DMS53 (cell line): ENCODE data around the gene SRSF7.
"Not testable (repeated sequence)": the region's sequence is repeated elsewhere in the genome, so short reads cannot be mapped to it uniquely, and the experiment has no call there.

Source experiments
- DNase-seq: peaks from one replicate; lab custom pipeline; 2025; lab: John Stamatoyannopoulos, UW

SRSF7 gene

DNA sequence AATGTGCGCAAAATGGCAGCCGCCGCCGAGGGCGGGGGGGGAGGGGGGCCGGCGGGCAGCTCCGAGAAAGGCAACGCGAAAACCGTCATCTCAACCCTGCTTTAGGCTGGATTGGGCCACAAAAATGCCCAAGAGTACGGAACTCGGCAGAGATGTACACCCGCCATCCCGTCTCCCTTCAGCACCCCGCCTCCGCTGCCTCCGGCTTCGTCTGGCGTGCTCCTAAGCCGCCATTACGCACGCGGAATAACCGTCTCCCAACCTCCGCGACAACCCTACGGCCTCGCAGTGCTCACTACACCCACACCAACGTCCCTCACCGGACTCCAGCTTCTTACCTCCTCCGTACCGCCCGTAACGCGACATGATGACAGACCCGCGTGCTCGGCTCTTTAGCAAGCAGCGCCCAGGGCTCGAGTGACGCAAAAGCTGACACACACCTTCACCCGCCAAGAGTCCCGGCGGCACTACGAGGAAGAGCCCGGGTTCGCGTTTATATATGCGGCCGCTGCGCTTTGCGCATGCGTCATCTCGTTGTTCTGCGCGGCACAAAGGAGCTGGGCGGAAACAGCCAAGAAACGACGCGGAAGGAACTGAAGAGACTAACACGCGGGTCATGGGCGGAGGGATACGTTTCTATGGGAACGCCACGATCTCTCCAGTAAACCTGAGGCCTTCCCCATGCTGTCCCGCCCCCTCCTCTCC lies at the start of gene SRSF7:
TSS of gene SRSF7 (minus strand) at position 471 of the 705 bp plus-strand sequence. CDS start at position 366, 105 bp downstream.
- DNase-seq: peak; percentile 99

DNA sequence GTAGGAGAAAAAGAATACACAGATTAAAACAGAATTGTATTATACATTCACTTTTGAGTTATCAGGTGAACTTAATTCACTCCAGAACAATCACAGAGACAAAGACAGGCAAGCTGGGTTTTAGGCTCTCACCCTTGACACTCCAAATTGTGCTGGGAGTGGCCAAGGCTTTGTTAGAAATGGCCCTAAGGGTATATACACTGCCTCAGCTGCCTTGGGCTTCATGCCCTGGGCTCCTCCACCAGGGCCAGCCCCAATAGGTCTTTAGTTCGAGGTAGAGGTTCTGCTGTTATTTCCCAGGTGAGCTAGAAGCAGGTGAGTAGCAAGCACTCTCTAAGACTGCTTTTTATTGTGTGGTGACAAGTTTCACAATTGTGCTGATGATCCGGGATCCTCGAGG lies 46.8 kb upstream of the SRSF7 start:
- DNase-seq: no peak

DNA sequence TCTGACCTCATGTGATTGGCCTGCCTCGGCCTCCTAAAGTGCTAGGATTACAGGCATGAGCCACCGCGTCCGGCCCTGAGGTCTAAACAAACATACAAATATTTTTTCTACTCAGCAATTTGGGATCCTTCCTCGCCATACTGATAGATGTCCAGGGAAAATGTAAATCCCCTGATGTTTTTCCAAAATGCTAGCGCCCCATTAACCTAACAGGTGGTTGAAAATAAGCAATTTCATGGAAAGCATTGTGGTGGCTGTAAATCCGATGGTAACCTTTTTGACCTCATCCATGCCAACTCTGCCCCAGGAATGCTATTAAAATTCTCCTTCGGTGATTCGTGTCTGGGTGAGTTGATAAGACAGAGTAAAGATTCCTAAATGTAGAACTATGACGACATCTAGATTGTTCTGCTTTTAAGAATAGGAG lies 46.1 kb upstream of the SRSF7 start:
- no peak for DNase-seq

DNA sequence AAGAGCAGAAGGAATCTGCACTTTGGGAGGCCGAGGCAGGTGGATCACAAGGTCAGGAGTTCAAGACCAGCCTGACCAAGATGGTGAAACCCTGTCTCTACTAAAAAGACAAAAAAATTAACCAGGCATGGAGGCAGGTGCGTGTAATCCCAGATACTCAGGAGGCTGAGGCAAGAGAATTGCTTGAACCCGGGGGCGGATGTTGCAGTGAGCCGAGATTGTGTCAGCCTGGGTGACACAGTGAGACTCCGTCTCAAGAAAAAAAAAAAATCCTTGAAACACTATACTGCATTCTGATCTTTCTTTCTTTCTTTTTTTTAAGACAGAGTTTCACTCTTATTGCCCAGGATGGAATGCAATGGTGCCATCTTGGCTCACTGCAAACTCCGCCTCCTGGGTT lies 43.9 kb upstream of the SRSF7 start:
- not testable (repeated sequence) for DNase-seq

DNA sequence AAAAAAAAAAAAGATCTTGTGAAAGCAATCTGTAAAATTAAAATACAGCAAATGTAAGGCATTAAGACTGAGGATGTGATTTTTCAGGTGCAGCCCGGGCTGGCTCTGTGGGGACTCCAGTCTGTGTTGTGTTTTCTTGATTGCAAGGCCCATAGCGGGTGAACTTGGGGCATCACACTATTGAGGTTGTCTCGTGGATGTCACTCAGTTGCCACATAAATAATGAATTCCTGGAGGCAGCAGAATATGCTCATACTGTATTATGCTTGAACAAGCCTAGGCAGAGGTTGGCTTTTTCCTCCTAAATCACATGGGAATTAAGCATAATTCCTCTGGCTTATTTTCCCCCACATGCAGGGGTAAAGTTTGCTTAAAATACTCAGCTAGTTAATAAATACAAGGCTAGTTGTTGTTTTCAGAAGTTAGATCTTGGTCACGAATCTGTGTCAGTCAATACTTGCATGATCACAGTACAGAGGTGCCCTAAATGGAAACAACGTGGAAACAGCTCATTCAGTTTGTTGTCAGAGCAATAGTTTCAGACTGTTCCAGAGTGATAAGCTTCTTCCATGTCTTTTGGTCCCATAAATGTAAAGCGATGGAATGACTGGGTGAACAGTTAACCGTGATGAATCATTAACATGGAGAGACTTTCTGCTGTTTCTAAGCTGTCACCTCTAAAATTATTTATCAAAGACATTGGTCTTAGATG lies 43.2 kb upstream of the SRSF7 start:
- no peak for DNase-seq

DNA sequence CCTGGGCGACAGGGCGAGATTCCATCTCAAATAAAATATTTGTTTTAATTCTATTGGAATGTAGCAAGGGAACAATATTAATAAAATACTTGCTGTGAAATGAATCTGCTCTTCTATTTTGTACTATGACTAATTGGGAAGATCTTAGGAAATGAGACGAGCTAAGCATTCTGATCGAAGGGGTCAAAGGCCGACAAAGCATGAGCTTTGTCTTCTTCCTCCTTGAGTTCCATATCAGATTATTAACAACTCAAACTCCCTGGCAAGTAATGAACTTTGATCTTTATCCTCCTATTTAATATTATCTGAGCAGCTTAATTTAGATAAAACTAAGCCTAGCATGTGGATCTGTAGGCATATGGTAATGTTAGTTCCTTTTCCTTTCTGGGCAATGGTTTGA lies 42.4 kb upstream of the SRSF7 start:
- DNase-seq: no peak

DNA sequence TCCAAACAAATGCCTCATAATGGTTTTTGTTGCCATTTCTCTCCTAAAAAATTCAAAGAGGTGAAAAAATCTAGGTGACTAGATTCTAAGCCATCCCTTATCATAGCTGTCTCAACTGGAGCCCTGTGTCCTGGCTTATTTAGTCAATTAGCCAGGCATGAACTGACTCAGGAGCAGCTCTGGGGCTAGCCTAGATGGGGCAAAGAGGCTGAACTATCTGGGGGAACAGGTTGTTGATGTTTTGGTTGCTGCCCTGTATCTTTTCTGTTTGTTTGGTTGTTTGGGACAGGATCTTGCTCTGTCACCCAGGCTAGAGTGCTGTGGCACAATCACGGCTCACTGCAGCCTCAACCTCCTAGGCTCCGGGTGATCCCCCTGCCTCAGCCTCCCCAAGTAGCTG lies 41.6 kb upstream of the SRSF7 start:
- DNase-seq: no peak

DNA sequence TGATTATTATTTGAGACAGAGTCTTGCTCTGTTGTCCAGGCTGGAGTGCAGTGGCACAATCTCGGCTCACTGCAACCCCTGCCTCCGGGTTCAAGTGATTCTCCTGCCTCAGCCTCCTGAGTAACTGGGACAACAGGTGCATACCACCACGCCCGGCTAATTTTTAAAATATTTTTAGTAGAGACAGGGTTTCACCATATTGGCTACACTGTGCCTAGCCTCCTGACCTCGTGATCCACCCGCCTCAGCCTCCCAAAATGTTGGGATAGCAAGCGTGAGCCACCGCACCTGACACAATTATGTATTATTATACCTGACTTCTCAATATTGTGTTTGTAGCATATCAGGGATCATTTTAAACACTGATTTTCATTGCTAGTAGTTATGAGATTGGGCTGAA lies 41.2 kb upstream of the SRSF7 start:
- DNase-seq: not testable (repeated sequence)

DNA sequence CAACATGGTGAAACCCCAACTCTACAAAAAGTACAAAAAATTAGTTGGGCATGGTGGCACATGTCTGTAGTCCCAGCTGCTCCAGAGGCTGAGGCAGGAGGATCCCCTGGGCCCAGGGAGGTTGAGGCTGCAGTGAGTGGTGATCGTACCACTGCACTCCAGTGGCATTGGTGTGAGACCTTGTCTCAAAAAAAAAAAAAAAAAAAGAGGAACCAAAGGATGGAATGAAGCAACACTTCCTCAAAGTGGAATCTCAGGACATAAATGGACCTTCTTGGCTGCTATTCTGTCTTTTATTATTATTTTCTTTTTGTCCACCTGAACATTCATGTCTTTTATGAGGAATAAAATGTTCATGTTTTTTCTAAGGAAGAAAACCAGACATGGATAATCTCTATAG lies 40.6 kb upstream of the SRSF7 start:
- DNase-seq: no peak

DNA sequence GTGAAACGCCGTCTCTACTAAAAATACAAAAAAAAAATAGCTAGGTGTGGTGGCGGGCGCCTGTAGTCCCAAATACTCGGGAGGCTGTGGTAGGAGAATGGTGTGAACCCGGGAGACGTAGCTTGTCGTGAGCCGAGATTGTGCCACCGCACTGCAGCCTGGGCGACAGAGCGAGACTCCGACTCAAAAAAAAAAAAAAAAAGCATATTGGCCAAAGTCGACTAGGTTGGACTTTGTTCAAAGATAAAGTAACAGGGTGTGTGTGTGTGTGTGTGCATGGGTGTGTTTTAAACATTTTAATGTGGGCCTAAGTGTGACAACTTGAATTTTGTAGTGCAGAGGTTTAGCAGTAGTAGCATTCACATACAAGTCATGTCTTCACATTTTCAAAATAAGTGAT lies 38.5 kb upstream of the SRSF7 start:
- no peak for DNase-seq

DNA sequence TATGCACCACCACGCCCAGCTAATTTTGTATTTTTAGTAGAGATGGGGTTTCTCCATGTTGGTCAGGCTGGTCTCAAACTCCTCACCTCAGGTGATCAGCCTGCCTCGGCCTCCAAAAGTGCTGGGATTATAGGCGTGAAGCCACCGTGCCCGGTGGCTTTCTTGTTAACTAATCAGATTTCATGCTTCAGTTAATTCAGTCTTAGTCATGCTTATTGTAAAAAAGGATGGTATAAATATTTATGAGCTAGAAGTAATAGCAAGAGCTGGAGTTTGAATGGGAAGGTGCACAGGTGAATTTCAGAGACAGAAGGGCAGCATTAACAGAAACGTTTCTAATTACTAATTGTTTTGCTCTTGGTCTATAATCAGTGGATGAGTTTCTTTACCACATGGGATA lies 37.1 kb upstream of the SRSF7 start:
- no peak for DNase-seq

DNA sequence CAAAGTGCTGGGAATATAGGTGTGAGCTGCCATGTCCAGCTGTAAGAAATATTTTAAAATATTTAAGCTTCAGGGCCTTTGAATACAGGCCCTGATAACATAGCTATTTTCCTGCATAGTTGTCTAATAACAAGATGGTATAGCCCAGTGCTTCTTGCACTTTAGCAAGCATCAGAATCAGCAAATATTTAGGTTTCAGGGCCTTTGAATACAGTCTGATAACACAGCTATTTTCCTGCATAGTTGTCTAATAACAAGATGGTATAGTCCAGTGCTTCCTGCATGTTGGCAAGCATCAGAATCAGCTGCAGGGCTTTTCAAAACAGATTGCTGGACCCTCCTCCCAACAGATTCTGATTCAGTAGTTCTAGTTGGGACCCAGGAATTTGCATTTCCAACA lies 32.4 kb upstream of the SRSF7 start:
- DNase-seq: no peak

DNA sequence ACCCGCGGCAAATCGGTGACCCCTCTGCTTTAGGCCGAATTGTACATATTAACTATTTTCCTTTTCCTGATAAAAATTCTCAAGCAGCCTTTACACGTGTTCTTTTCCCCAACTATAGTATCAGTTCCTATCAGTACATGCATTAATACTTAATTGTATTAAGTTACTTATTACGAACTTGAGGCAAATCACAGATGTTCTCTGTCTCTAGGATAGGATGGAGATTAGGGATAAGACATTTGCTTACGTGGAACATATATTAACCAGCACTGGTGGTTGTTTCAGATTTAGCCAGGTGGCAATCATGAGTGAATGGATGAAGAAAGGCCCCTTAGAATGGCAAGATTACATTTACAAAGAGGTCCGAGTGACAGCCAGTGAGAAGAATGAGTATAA lies 27.5 kb upstream of the SRSF7 start:
- no peak for DNase-seq

DNA sequence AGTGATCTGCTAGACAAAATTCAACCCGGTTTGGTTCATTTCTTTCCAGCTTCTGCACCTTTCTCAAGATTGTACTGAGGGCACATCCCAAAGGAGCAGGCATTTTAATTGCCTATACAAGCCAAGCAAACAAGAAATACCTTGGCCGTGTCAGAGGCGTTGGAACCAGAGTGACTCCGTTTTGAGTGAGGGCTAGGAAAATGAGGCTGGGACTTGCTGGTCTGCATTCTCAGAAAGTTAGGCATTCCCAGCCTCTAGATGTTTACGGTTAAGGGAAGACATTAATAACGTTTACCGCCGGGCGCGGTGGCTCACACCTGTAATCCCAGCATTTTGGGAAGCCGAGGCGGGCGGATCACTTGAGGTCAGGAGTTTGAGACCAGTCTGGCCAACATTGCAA lies 25.4 kb upstream of the SRSF7 start:
- no peak for DNase-seq

DNA sequence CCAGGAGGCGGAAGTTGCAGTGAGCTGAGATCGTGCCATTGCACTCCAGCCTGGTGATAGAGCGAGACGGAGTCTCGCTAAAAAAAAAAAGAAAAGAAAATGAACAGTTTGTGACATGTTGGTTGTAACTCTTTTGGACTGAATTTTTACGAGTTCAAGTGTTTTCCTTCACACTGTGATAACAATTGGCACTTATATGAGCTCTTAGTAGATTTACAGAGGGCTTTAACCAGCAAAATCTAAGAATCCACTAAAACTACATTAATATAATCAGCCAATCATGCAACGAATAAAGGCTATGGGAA lies 24.7 kb upstream of the SRSF7 start:
- no peak for DNase-seq

DNA sequence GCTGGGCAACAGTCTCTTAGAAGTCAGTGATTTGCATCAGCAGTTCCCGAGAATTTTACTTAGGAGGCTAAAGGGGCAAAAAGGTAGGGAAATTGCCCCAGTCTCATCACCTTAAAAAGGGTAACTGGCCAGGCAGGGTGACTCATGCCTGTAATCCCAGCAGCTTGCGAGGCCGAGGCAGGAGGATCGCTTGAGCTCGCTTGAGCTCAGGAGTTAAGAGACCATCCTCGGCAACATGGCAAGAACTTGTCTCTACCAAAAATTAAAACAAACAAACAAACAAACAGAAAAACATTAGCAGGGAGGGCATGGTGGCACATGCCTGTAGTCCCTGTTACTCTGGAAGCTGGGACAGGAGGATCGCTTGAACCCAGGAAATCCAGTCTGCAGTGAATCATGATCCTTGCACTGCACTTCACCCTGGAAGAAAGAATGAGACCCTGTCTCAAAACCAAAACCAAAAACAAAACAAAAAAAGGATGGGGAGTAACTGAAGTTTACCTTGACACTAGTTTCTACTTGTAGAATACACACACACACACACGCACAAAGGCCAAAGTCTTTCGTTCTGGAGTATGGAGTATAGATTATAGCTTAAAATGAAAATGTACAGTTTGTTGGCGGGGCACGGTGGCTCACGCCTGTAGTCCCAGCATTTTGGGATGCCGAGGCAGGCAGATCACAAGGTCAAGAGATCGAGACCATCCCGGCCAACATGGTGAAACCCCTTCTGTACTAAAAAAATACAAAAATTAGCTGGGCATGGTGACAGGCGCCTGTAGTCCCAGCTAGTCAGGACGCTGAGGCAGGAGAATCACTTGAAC lies 24.1 kb upstream of the SRSF7 start:
- DNase-seq: no peak

DNA sequence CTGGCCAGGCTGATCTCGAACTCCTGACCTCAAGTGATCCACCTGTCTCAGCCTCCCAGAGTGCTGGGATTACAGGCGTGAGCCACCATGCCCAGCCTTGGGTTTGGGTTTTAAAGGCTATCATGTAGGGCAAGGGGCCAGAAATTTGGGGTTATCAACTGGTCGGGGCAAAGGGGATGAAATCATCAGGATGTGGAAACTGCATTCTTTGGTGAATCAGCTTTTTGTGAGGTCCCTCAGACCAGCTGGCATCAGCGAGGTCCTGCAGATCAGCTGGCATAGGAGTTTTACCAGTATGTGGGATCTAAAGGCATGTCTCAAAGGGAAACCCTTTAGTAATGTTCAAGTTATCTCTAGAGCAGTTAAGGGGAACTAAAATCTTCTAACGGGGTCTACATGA lies 20.5 kb upstream of the SRSF7 start:
- no peak for DNase-seq

DNA sequence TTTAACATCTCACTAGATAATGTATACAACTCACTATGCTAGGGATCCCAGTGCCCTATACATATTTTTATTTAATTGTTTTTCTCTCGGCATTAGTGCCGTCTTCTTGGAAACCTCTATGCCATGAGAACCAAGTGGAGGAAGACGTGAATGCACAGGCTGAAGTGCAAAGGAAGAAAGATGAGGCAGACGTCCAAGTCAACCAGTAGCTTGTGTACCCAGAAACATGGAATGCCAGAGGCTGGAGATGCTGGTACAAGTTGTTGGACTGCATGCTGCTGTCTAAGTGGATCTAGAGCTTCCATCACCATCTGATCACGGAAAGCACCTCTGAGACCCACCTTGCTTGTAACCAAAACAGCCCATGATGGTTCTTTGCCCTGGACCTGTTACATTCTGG lies 14.4 kb upstream of the SRSF7 start:
- DNase-seq: no peak

DNA sequence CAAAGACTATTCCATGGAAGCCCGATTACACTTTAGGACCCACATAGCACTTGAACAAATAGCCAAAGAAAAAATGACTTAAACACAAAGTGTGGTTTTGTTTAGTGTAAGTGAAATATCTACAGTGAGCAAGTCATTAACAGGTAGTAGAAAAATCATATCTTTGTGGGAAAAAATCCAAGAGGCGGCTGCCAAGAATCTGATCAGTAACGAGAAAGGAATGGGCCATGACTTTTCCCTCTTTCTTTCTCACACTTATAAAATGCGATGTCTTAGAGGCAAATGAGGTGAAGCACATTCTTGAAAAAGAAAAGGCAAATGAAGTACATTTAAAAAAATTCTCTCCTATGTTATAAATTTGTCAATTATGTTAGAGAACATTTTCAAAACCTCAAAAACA lies 14.0 kb upstream of the SRSF7 start:
- DNase-seq: no peak

DNA sequence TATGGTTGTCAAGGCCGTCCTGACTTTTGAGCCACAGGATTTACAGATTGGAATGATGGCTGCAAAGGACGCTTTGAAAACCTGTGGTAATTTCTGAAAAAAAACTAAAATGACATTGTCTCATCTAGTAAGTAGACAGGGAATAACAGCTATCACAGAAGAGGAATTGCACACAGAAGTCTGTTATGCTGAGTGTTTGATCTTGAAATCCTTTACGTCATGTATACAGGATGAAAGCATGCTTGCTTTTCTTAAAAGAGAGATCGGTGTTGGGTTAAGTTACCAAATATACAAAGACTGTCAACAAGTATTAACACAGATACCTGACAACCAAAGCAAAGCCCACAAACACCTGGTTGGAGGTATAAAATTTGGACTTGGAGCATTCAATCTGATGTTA lies 12.6 kb upstream of the SRSF7 start:
- peak; percentile 67 for DNase-seq

DNA sequence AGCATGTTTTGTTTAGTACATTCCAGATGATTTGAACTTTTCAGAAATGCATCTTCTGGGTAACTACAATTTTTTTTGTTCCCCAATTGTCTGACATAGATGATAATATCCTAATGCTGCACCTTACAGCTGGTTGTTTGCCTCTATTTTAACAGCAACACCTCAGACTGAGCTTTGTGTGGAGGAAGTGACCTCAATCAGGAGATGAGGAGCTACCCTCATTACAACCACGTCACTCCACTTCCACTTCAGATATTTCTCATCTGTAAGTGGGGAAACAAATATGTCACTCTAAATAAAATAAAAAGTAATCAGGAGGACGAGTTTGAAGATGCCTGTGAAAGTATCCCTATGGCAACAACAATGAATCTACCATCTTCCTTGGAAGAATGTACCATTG lies 12.1 kb upstream of the SRSF7 start:
- DNase-seq: peak; percentile 59

DNA sequence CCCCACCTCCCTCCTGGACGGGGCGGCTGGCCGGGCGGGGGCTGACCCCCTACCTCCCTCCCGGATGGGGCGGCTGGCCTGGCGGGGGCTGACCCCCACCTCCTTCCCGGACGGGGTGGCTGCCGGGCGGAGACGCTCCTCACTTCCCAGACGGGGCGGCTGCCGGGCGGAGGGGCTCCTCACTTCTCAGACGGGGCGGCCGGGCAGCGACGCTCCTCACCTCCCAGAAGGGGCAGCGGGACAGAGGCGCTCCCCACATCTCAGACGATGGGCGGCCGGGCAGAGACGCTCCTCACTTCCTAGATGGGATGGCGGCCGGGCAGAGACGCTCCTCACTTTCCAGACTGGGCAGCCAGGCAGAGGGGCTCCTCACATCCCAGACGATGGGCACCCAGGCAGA lies 4.7 kb upstream of the SRSF7 start:
- DNase-seq: not testable (repeated sequence)

DNA sequence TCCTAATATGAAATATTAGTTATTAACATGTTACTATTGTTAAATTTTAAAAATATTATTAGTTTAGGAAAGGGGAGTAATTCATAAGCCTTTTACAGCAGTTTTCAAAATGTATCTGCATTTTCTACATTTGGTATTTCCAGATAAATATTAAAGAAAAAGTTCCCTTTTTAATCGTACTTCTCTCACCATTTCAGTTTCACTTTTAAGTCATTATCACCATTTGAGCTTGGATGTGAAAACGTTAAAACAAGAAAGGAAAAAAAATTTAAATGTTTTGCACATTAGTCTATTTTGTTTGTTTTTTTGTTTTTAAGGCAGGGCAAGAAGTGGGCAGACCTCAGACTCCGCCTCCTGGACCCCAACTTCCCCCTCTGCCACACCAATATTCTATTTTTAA lies 3.3 kb upstream of the SRSF7 start:
- no peak for DNase-seq
